Calu3 (cell line): ENCODE data around the gene TBC1D1. TPM values are rescaled to one million over a fixed set of nuclear protein-coding genes. Genes with fewer than 3 reads are reported as not detected.

Experiments used
- BruUV-seq: library from RNA; stranded (reverse); fragments of 400-500 nt; replicated peaks from 2 replicates; lab custom pipeline; 2021; lab: Mats Ljungman, UMichigan
- CTCF ChIA-PET: fragments of 300-600 bp; sonication (Branson Sonifier 250); formaldehyde crosslinking; loops from one replicate; lab custom pipeline; 2022; ENCODE audit warnings: antibody characterized with exemption; lab: Charles Lee
- DNase-seq: peaks from one replicate; pipeline ENCODE4 v3.0.0; 2022
- H3K27ac Mint-ChIP-seq: one replicate; pipeline ENCODE4 v1.8.0; 2022; ENCODE audit warnings: mixed read lengths; ENCODE audit not compliant: unreplicated experiment
- H3K27me3 Mint-ChIP-seq: one replicate; pipeline ENCODE4 v1.8.0; 2022; ENCODE audit warnings: mixed read lengths; ENCODE audit not compliant: unreplicated experiment
- H3K36me3 Mint-ChIP-seq: one replicate; pipeline ENCODE4 v1.8.0; 2022; ENCODE audit warnings: mild to moderate bottlenecking, moderate library complexity, mixed read lengths; ENCODE audit not compliant: insufficient read depth, unreplicated experiment
- H3K4me1 Mint-ChIP-seq: one replicate; pipeline ENCODE4 v1.8.0; 2022; ENCODE audit warnings: mild to moderate bottlenecking, low read depth, mixed read lengths; ENCODE audit not compliant: unreplicated experiment
- H3K4me3 Mint-ChIP-seq: one replicate; pipeline ENCODE4 v1.8.0; 2022; ENCODE audit warnings: mild to moderate bottlenecking, low read depth, moderate library complexity, mixed read lengths; ENCODE audit not compliant: unreplicated experiment
- H3K9me3 Mint-ChIP-seq: one replicate; pipeline ENCODE4 v1.8.0; 2022; ENCODE audit warnings: low read depth, mixed read lengths; ENCODE audit not compliant: unreplicated experiment
- CTCF ChIP-seq: fragments of 200-600 bp; IDR thresholded peaks from one replicate; pipeline ENCODE4 v1.8.0; 2022; ENCODE audit warnings: antibody characterized with exemption; ENCODE audit not compliant: unreplicated experiment
- intact Hi-C: fragments of 100-400 bp; cut with micrococcal nuclease; formaldehyde crosslinking; loops from one replicate; pipeline ENCODE4 v1.10.0; 2022; ENCODE audit not compliant: unreplicated experiment
- total RNA-seq: library from RNA; stranded (reverse); gene quantifications from 2 replicates; pipeline ENCODE4 v1.2.3, GENCODE V29; 2022

TBC1D1 gene
- total RNA-seq, 1 experiment from 2014 or later, result 39.8 TPM

GRCh38 chr4:38167973-38168372 lies 277.1 kb downstream of the TBC1D1 start:
- no TSS peak for BruUV-seq
- intact Hi-C loops, result no loop called here
- Mint-ChIP-seq H3K27ac (no peak overlapping the region), H3K4me1 (peaks cover 32% of the 10 kb centered on the region), H3K9me3 (peaks cover 7% of the 10 kb centered on the region), H3K27me3 (no peaks in the 10 kb centered on the region), H3K36me3 (no peaks in the 10 kb centered on the region), H3K4me3 (no peak overlapping the region)
- TF ChIP-seq CTCF, result no peak
- CTCF ChIA-PET, result no interaction called here
- no peak for DNase-seq

- no peak for DNase-seq
- no peak for TF ChIP-seq CTCF
- intact Hi-C loops, result no loop called here
- H3K36me3 Mint-ChIP-seq, result no peaks in the 10 kb centered on the region
- no TSS peak for BruUV-seq
- peaks cover 33% of the 10 kb centered on the region for H3K4me1 Mint-ChIP-seq
- CTCF ChIA-PET, result interaction anchor here (0.6 to 1.3 kb wide), 4 partner anchors 10 to 562 kb away, joined by 3 to 4 read pairs (median 4); no protein-coding TSS in a partner anchor
- H3K27me3 Mint-ChIP-seq, result no peaks in the 10 kb centered on the region
- no peak overlapping the region for H3K4me3 Mint-ChIP-seq
- peak overlapping the region; percentile 63 for H3K27ac Mint-ChIP-seq
- peaks cover 7% of the 10 kb centered on the region for H3K9me3 Mint-ChIP-seq
Observed at GRCh38 chr4:38169524-38169923, 278.6 kb downstream of the TBC1D1 start.

GRCh38 chr4:38170338-38171169 lies 279.7 kb downstream of the TBC1D1 start:
- no peaks in the 10 kb centered on the region for H3K36me3 Mint-ChIP-seq
- no peak overlapping the region for H3K4me3 Mint-ChIP-seq
- intact Hi-C loops, result no loop called here

GRCh38 chr4:38172078-38172477 lies 281.2 kb downstream of the TBC1D1 start:
- intact Hi-C loops, result no loop called here
- Mint-ChIP-seq H3K9me3 (peaks cover 2% of the 10 kb centered on the region), H3K27me3 (no peaks in the 10 kb centered on the region), H3K4me1 (peaks cover 41% of the 10 kb centered on the region), H3K4me3 (no peak overlapping the region), H3K27ac (no peak overlapping the region), H3K36me3 (no peaks in the 10 kb centered on the region)
- no peak for DNase-seq
- CTCF ChIA-PET, result interaction anchor here (0.6 to 0.9 kb wide), 2 partner anchors 44 to 58 kb away, joined by 3 read pairs; no protein-coding TSS in a partner anchor
- no TSS peak for BruUV-seq
- TF ChIP-seq CTCF, result no peak

More at GRCh38 chr4:38170338-38171169, 279.7 kb downstream of the TBC1D1 start:
- Mint-ChIP-seq H3K9me3 (peaks cover 3% of the 10 kb centered on the region), H3K27me3 (no peaks in the 10 kb centered on the region), H3K4me1 (peaks cover 41% of the 10 kb centered on the region), H3K27ac (peak overlapping the region; percentile 63)
- BruUV-seq, result no TSS peak
- CTCF ChIA-PET, result interaction anchor here (1.0 kb wide), 1 partner anchor 149 kb away, joined by 4 read pairs; no protein-coding TSS in a partner anchor
- no peak for TF ChIP-seq CTCF
- no peak for DNase-seq
